GM12878 (cell line): ENCODE results near the gene DOK7. TPM values are rescaled to one million over a fixed set of nuclear protein-coding genes. Genes with fewer than 3 reads are reported as not detected.

ENCODE experiments used
- ATAC-seq: fragments of 200-7000 bp; cut with Tn5 transposase; 3 replicates; pipeline ENCODE4 v1.9.1; 2020; ENCODE audit warnings: mild to moderate bottlenecking, moderate library complexity
- BruUV-seq: library from RNA; stranded (reverse); fragments of 400-500 nt; replicated peaks from 2 replicates; lab custom pipeline; 2021; lab: Mats Ljungman, UMichigan
- CTCF ChIA-PET: fragments of 300-600 bp; sonication (Branson Sonifier 250); formaldehyde crosslinking; extraction: SDS; loops from one replicate; lab custom pipeline; 2021; ENCODE audit warnings: inconsistent platforms; lab: Yijun Ruan, JAX
- POLR2A ChIA-PET: fragments of 350-600 bp; formaldehyde crosslinking; extraction: SDS; loops from one replicate; lab custom pipeline; 2021; ENCODE audit warnings: inconsistent platforms; lab: Charles Lee
- RAD21 ChIA-PET: fragments of 300-600 bp; sonication (Branson Sonifier 250); formaldehyde crosslinking; loops from one replicate; lab custom pipeline; 2023; ENCODE audit warnings: antibody characterized with exemption; ENCODE audit not compliant: unreplicated experiment; lab: Charles Lee
- SMC1A ChIA-PET: fragments of 300-600 bp; sonication (Branson Sonifier 250); formaldehyde crosslinking; loops from one replicate; lab custom pipeline; 2023; ENCODE audit not compliant: unreplicated experiment, uncharacterized antibody; lab: Charles Lee
- DNase-seq: peaks from one replicate; pipeline ENCODE4 v3.0.0-alpha.2; 2011; ENCODE audit warnings: low read depth, low spot score
- FAIRE-seq: peaks from 3 replicates; lab custom pipeline; 2011; peaks lifted over from hg19 to GRCh38; lab: Jason Lieb, UNC
- H2AFZ ChIP-seq: 2 replicates; pipeline ENCODE4 v1.6.0; 2011; ENCODE audit warnings: low read depth, low read length, control low read depth; ENCODE audit not compliant: control insufficient read depth
- H3K27ac ChIP-seq: 2 replicates; pipeline ENCODE4 v1.5.1; 2011; ENCODE audit warnings: control low read depth; ENCODE audit not compliant: control insufficient read depth, insufficient read depth
- H3K27me3 ChIP-seq, 2 experiments: replicated peaks in 1 of 2; 2 replicates each; pipeline versions ENCODE4 v1.6.0 to v1.6.1; 2011; ENCODE audit warnings: low read length in 1 of 2; ENCODE audit not compliant: control insufficient read depth in 2 of 2, insufficient read depth in 2 of 2
- H3K36me3 ChIP-seq, 2 experiments: 2 replicates each; pipeline ENCODE4 v1.5.1; 2011; ENCODE audit warnings: low read length in 1 of 2; ENCODE audit not compliant: control insufficient read depth in 2 of 2, insufficient read depth in 2 of 2
- H3K4me1 ChIP-seq: 2 replicates; pipeline ENCODE4 v1.6.1; 2011; ENCODE audit warnings: mild to moderate bottlenecking, low read length, moderate library complexity, mixed read lengths; ENCODE audit not compliant: control insufficient read depth, insufficient read depth
- H3K4me2 ChIP-seq: 2 replicates; pipeline ENCODE4 v1.6.0; 2011; ENCODE audit warnings: control low read depth; ENCODE audit not compliant: control insufficient read depth, insufficient read depth
- H3K4me3 ChIP-seq: fragments of 200-600 bp; sonication (generic); 2 replicates; pipeline ENCODE4 v1.5.1; 2016
- H3K79me2 ChIP-seq: 2 replicates; pipeline ENCODE4 v1.6.0; 2011; ENCODE audit warnings: low read length; ENCODE audit not compliant: control insufficient read depth, insufficient read depth
- H3K9ac ChIP-seq: 2 replicates; pipeline ENCODE4 v1.8.0; 2011; ENCODE audit warnings: low read length, control low read depth, mixed read lengths; ENCODE audit not compliant: control insufficient read depth, insufficient read depth
- H3K9me3 ChIP-seq: replicated peaks from 3 replicates; pipeline ENCODE4 v1.5.1; 2011; ENCODE audit warnings: mild to moderate bottlenecking, low read length; ENCODE audit not compliant: control insufficient read depth, insufficient read depth
- H4K20me1 ChIP-seq: 2 replicates; pipeline ENCODE4 v1.6.0; 2011; ENCODE audit not compliant: control insufficient read depth, insufficient read depth
- ATF7 ChIP-seq: fragments of 450-650 bp; IDR thresholded peaks from 2 replicates; pipeline ENCODE4 v1.6.1; 2016; ENCODE audit warnings: low read depth, mild to moderate bottlenecking
- BCL3 ChIP-seq: IDR thresholded peaks from 2 replicates; pipeline ENCODE4 v1.6.1; 2011; ENCODE audit warnings: borderline replicate concordance, low read depth, mild to moderate bottlenecking, moderate library complexity, low read length; ENCODE audit not compliant: insufficient read depth, poor library complexity, severe bottlenecking
- KLF5 ChIP-seq: fragments of 450-650 bp; IDR thresholded peaks from 2 replicates; pipeline ENCODE4 v1.6.1; 2014; ENCODE audit warnings: mild to moderate bottlenecking; ENCODE audit not compliant: partially characterized antibody
- NR2F1 ChIP-seq: fragments of 450-650 bp; conservative IDR thresholded peaks from 2 replicates; pipeline ENCODE4 v1.6.1; 2017; ENCODE audit warnings: mild to moderate bottlenecking
- POLR2AphosphoS2 ChIP-seq: IDR thresholded peaks from 2 replicates; pipeline ENCODE4 v1.6.1; 2011; ENCODE audit warnings: low read depth, mild to moderate bottlenecking, low read length, improper control_type of control experiment, moderate library complexity
- WGBS: methylation state at CpG from one replicate; pipeline ENCODE4 v1.1.6; 2016; ENCODE audit warnings: low lambda C conversion rate; ENCODE audit not compliant: insufficient replicate concordance, insufficient coverage; ENCODE audit errors: missing lambda C conversion rate; 5-methylcytosine and 5-hydroxymethylcytosine counted together
- in situ Hi-C: fragments of 300-500 bp; cut with MboI; formaldehyde crosslinking; loops from 9 replicates; pipeline ENCODE4 v1.14.3; 2018; ENCODE audit warnings: mixed read lengths
- intact Hi-C: fragments of 100-400 bp; cut with micrococcal nuclease; formaldehyde crosslinking; loops from one replicate; pipeline ENCODE4 v1.14.2; 2022; ENCODE audit not compliant: unreplicated experiment
- polyA plus RNA-seq, 11 experiments: library from polyadenylated mRNA; depleted of rRNA in 4 of 11; unstranded in 6 of 11; stranded (reverse) in 5 of 11; fragments of >200 nt; fragmentation: Nextera tagmentation in 4 of 11; fragmentation: Illumina TruSeq in 1 of 11; extraction: Ambion mirVana in 4 of 11; extraction: Trizol in 1 of 11; gene quantifications; 1 replicate in 1 of 11; 2 replicates in 10 of 11; pipeline versions ENCODE4 v1.2.1 to v1.2.3, GENCODE V29; 2011 to 2016; ENCODE audit warnings: inconsistent platforms in 2 of 11, missing spikeins in 2 of 11, low read depth in 1 of 11
- total RNA-seq, 4 experiments: library from RNA; depleted of rRNA in 3 of 4; stranded (reverse); fragments of >200 nt in 3 of 4; fragmentation: Illumina TruSeq in 1 of 4; extraction: Trizol in 1 of 4; gene quantifications; 2 replicates each; pipeline versions ENCODE4 v1.2.1 to v1.2.3, GENCODE V29; 2013 to 2021

The DOK7 gene
- total and polyA plus RNA-seq, 10 of the 15 experiments (the other 5 are each of a cell fraction or from before 2014, with no cell fraction given), result 0.04 to 0.46 (median 0.18) TPM; not detected in 4

- Histone ChIP-seq H3K9ac (no peak overlapping the region), H2AFZ (no peak overlapping the region), H3K27me3 (no peaks in the 10 kb centered on the region), H3K9me3 (no peaks in the 10 kb centered on the region)
- 0 out of 2 replicates have a peak, but pooled peaks have one; percentile 13 for TF ChIP-seq NR2F1
- TF ChIP-seq ATF7, result no peak
- no peak for TF ChIP-seq KLF5
- no peak for TF ChIP-seq BCL3
- no peak for TF ChIP-seq POLR2AphosphoS2
- TF ChIP-seq, all 136 proteins: peak for 1
- ChIA-PET POLR2A (no interaction called here), CTCF (interaction anchor here (0.8 to 7.0 kb wide), 4 partner anchors 88 to 405 kb away, joined by 3 to 81 read pairs (median 4); no protein-coding TSS in a partner anchor), RAD21 (interaction anchor here (1.0 to 2.6 kb wide), 2 partner anchors 50 to 96 kb away, joined by 3 to 16 read pairs; no protein-coding TSS in a partner anchor), SMC1A (interaction anchor here (5.8 kb wide), 1 partner anchor 97 kb away, joined by 35 read pairs; no protein-coding TSS in a partner anchor)
- DNase-seq (no peak), FAIRE-seq (no peak), ATAC-seq (no peak)
- no peak overlapping the region for H3K27ac ChIP-seq
- H3K4me3 ChIP-seq, result no peak overlapping the region
- in situ Hi-C loops (loop anchor here (10.0 kb wide), 1 partner anchor 338 kb away; no protein-coding TSS in a partner anchor), intact Hi-C loops (loop anchor here (2.0 kb wide), 1 partner anchor 336 kb away; no protein-coding TSS in a partner anchor)
- 37% methylated on average over 14 of the region's 14 CpGs for WGBS
- BruUV-seq, result no TSS peak
- H4K20me1 ChIP-seq, result no peaks in the 10 kb centered on the region
- no peaks in the 10 kb centered on the region for H3K79me2 ChIP-seq
- H3K4me1 ChIP-seq, result no peaks in the 10 kb centered on the region
- no peak overlapping the region for H3K4me2 ChIP-seq
- no peaks in the 10 kb centered on the region for H3K36me3 ChIP-seq
These were observed 20.6 kb upstream of the DOK7 start for GRCh38 chr4:3442460-3442958.
